Right atrium auricular region (tissue), 2 donors: ENCODE data around the gene FAM89A. TPM values are rescaled to one million over a fixed set of nuclear protein-coding genes. Genes with fewer than 3 reads are reported as not detected.
"Not testable (repeated sequence)": the region's sequence is repeated elsewhere in the genome, so short reads cannot be mapped to it uniquely, and the experiment has no call there.

Experiments
- DNase-seq: peaks from one replicate; pipeline ENCODE4 v3.0.0-alpha.2; 2019; ENCODE audit warnings: low spot score
- H3K27ac ChIP-seq, 2 donors: fragments of 200-600 bp; sonication (generic); 1 replicate in 1 of 2; 2 replicates in 1 of 2; pipeline ENCODE4 v1.5.1; 2016 to 2019
- H3K27me3 ChIP-seq, 2 donors: fragments of 200-600 bp; sonication (generic); one replicate each; pipeline versions ENCODE4 v1.5.1 to v1.6.0; 2017 to 2019
- H3K36me3 ChIP-seq: fragments of 200-600 bp; sonication (generic); one replicate; pipeline ENCODE4 v1.5.1; 2016
- H3K4me1 ChIP-seq, 2 donors: fragments of 200-600 bp; sonication (generic); one replicate each; pipeline versions ENCODE4 v1.5.1 to v1.6.0; 2017 to 2019
- H3K4me3 ChIP-seq, 2 donors: fragments of 200-600 bp; sonication (generic); 1 replicate in 1 of 2; 2 replicates in 1 of 2; pipeline ENCODE4 v1.5.1; 2017 to 2019; ENCODE audit warnings: mild to moderate bottlenecking in 1 of 2, moderate library complexity in 1 of 2
- H3K9me3 ChIP-seq, 2 donors: fragments of 200-600 bp; sonication (generic); one replicate each; pipeline ENCODE4 v1.5.1; 2019
- CTCF ChIP-seq, 2 donors: fragments of 200-600 bp; sonication (generic); IDR thresholded peaks; one replicate each; pipeline ENCODE4 v1.5.1; 2019; ENCODE audit warnings: antibody characterized with exemption in 2 of 2
- total RNA-seq, 2 donors: library from RNA; depleted of rRNA; stranded (reverse); fragments of >200 nt; gene quantifications; one replicate each; pipeline ENCODE4 v1.1.0, GENCODE V29; 2016

Gene FAM89A
- total RNA-seq, 2 donors from 2014 or later = 6.4 to 11.2 TPM

- Histone ChIP-seq H3K27me3 (no peaks in the 10 kb centered on the region), H3K4me1 (no peaks in the 10 kb centered on the region), H3K9me3 (no peaks in the 10 kb centered on the region), H3K36me3 (peaks cover 9% of the 10 kb centered on the region), H3K27ac (no peak overlapping the region), H3K4me3 (no peak overlapping the region)
- DNase-seq = no peak
- no peak for TF ChIP-seq CTCF (IDR thresholded peaks at IDR 0.05)
Observed at GRCh38 chr1:230986976-230987375, 53.1 kb downstream of the FAM89A start.

GRCh38 chr1:230985711-230986110 is 54.3 kb downstream of the FAM89A start:
- H3K36me3 ChIP-seq = peaks cover 5% of the 10 kb centered on the region

GRCh38 chr1:230984622-230985515 is 55.2 kb downstream of the FAM89A start:
- not testable (repeated sequence) for H3K9me3 ChIP-seq, H3K36me3 ChIP-seq, H3K27me3 ChIP-seq, H3K27ac ChIP-seq, H3K4me1 ChIP-seq, H3K4me3 ChIP-seq, DNase-seq

More at GRCh38 chr1:230985711-230986110, 54.3 kb downstream of the FAM89A start:
- no peaks in the 10 kb centered on the region for H3K9me3 ChIP-seq
- TF ChIP-seq CTCF (IDR thresholded peaks at IDR 0.05) = no peak
- H3K27me3 ChIP-seq = no peaks in the 10 kb centered on the region
- DNase-seq = no peak
- H3K27ac ChIP-seq = no peak overlapping the region
- no peak overlapping the region for H3K4me3 ChIP-seq
- H3K4me1 ChIP-seq = no peaks in the 10 kb centered on the region

- Histone ChIP-seq H3K4me3 (no peak overlapping the region), H3K36me3 (no peaks in the 10 kb centered on the region), H3K27me3 (no peaks in the 10 kb centered on the region), H3K27ac (no peak overlapping the region), H3K4me1 (peaks cover 0 to 11% of the 10 kb centered on the region in 2 donors), H3K9me3 (no peaks in the 10 kb centered on the region)
- DNase-seq = no peak
- no peak for TF ChIP-seq CTCF (IDR thresholded peaks at IDR 0.05)
Observed at GRCh38 chr1:230983811-230984210, 56.2 kb downstream of the FAM89A start.

GRCh38 chr1:230982696-230983095 is 57.4 kb downstream of the FAM89A start:
- DNase-seq = no peak
- no peak overlapping the region for H3K27ac ChIP-seq
- no peaks in the 10 kb centered on the region for H3K27me3 ChIP-seq
- peaks cover 0 to 14% of the 10 kb centered on the region in 2 donors for H3K4me1 ChIP-seq
- no peak overlapping the region for H3K4me3 ChIP-seq
- no peaks in the 10 kb centered on the region for H3K9me3 ChIP-seq
- no peaks in the 10 kb centered on the region for H3K36me3 ChIP-seq
- no peak for TF ChIP-seq CTCF (IDR thresholded peaks at IDR 0.05)

GRCh38 chr1:230979952-230980351 is 60.1 kb downstream of the FAM89A start:
- Histone ChIP-seq H3K27ac (no peak overlapping the region), H3K27me3 (no peaks in the 10 kb centered on the region), H3K4me3 (no peak overlapping the region), H3K4me1 (peaks cover 0 to 21% of the 10 kb centered on the region in 2 donors), H3K36me3 (no peaks in the 10 kb centered on the region), H3K9me3 (no peaks in the 10 kb centered on the region)
- no peak for TF ChIP-seq CTCF (IDR thresholded peaks at IDR 0.05)
- DNase-seq = no peak
